ENCODE measurements around the gene CASZ1. TPM values are rescaled to one million over a fixed set of nuclear protein-coding genes. Genes with fewer than 3 reads are reported as not detected.

CASZ1 gene
- total RNA-seq, 1 experiment from 2014 or later, result 11.7 TPM

DNA sequence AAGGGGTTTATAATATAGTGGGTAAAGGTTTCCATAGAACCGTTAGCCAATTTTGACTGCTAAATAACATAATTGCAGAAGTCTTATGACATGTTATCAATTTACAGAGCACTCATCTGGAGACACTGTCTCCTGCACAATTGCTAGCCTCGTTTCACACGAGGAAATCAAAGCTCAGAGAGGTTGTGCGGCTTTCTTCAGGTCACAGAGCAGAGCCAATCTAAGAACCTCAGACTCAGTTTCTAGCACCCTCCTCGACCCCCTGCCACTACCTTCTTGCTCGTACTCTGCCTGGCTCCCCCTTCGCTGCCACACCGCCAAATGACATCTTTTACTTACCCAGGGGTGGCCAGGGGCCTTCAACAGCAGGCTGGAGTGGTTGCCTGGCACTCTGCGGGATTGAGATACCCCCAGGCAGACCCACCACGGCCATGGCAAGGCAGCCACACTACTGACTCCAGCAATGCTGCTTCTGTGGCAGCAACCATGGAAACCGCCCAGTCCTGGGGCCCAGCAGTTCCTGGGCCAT, 16.0 kb upstream of the CASZ1 start (continued):
- TF ChIP-seq MYBL2 (CRISPR knock-in tag; IDR thresholded peaks at IDR 0.05) (no peak), ZBTB21 (CRISPR knock-in tag; IDR thresholded peaks at IDR 0.05; ENCODE audit: borderline replicate concordance) (no peak)
- TF ChIP-seq, protein P1, sequence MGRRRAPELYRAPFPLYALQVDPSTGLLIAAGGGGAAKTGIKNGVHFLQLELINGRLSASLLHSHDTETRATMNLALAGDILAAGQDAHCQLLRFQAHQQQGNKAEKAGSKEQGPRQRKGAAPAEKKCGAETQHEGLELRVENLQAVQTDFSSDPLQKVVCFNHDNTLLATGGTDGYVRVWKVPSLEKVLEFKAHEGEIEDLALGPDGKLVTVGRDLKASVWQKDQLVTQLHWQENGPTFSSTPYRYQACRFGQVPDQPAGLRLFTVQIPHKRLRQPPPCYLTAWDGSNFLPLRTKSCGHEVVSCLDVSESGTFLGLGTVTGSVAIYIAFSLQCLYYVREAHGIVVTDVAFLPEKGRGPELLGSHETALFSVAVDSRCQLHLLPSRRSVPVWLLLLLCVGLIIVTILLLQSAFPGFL (CRISPR knock-in tag; IDR thresholded peaks at IDR 0.05; ENCODE audit: borderline replicate concordance), result no peak

DNA sequence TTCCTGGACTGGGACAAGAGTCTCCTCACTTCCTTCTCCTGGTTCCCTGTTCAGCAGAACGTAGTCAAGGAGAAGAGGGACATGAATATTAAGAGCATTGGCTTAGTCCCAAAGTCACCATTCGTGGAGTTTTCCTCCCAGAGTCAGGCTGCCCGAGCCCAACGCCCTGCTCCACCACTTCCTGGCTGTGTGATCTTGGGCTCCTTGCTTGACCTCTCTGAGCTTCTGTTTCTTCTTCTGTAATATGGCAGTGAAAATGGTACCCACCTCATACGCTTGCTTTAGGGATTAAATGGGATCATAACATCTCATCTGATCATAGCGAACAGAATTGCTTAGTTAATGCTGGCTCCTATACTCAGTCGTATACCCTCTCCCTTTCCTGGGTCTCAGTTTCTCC, 12.0 kb upstream of the CASZ1 start:
- H3K27ac Mint-ChIP-seq, result no peak overlapping the region
- no peaks in the 10 kb centered on the region for H3K9me3 Mint-ChIP-seq
- no peaks in the 10 kb centered on the region for H3K27me3 Mint-ChIP-seq (ENCODE audit: low read depth)
- H3K36me3 Mint-ChIP-seq, result no peaks in the 10 kb centered on the region
- POLR2A ChIA-PET, result no interaction called here
- ATAC-seq (no peak), DNase-seq (ENCODE audit: low spot score) (no peak)
- TF ChIP-seq, protein P2, sequence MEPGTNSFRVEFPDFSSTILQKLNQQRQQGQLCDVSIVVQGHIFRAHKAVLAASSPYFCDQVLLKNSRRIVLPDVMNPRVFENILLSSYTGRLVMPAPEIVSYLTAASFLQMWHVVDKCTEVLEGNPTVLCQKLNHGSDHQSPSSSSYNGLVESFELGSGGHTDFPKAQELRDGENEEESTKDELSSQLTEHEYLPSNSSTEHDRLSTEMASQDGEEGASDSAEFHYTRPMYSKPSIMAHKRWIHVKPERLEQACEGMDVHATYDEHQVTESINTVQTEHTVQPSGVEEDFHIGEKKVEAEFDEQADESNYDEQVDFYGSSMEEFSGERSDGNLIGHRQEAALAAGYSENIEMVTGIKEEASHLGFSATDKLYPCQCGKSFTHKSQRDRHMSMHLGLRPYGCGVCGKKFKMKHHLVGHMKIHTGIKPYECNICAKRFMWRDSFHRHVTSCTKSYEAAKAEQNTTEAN (CRISPR knock-in tag; IDR thresholded peaks at IDR 0.05), result no peak
- TF ChIP-seq, protein P3, sequence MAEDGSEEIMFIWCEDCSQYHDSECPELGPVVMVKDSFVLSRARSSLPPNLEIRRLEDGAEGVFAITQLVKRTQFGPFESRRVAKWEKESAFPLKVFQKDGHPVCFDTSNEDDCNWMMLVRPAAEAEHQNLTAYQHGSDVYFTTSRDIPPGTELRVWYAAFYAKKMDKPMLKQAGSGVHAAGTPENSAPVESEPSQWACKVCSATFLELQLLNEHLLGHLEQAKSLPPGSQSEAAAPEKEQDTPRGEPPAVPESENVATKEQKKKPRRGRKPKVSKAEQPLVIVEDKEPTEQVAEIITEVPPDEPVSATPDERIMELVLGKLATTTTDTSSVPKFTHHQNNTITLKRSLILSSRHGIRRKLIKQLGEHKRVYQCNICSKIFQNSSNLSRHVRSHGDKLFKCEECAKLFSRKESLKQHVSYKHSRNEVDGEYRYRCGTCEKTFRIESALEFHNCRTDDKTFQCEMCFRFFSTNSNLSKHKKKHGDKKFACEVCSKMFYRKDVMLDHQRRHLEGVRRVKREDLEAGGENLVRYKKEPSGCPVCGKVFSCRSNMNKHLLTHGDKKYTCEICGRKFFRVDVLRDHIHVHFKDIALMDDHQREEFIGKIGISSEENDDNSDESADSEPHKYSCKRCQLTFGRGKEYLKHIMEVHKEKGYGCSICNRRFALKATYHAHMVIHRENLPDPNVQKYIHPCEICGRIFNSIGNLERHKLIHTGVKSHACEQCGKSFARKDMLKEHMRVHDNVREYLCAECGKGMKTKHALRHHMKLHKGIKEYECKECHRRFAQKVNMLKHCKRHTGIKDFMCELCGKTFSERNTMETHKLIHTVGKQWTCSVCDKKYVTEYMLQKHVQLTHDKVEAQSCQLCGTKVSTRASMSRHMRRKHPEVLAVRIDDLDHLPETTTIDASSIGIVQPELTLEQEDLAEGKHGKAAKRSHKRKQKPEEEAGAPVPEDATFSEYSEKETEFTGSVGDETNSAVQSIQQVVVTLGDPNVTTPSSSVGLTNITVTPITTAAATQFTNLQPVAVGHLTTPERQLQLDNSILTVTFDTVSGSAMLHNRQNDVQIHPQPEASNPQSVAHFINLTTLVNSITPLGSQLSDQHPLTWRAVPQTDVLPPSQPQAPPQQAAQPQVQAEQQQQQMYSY (CRISPR knock-in tag; IDR thresholded peaks at IDR 0.05), result no peak
- TF ChIP-seq, protein P4, sequence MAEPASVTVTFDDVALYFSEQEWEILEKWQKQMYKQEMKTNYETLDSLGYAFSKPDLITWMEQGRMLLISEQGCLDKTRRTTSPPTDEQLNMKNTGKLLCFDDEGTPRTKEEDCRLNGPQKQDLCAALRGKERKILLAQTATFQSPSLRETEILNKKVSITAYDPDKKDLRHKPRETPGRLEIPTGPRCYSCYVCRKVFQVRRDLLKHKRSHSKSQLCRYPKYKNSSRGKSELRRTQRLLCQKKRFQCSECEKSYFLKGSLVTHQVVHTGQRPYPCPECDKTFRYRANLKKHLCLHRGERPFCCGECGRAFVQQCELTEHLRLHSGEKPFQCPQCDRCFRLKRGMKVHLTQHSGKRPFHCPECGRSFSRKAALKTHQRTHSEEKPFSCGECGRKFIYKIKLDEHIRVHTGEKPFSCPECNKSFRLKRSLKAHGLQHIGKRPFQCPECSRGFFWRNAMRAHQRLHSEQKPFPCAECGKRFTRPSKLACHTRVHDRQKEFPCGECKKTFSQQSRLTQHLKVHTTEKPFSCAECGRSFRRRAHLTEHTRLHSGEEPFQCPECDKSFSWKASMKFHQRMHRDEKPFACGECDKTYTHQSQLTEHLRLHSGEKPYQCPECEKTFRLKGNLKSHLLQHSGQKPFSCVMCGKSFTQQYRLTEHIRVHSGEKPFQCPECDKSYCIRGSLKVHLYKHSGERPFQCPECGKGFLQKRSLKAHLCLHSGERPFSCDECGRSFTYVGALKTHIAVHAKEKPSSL (CRISPR knock-in tag; conservative IDR thresholded peaks at IDR 0.05), result no peak
- TF ChIP-seq, protein P5, sequence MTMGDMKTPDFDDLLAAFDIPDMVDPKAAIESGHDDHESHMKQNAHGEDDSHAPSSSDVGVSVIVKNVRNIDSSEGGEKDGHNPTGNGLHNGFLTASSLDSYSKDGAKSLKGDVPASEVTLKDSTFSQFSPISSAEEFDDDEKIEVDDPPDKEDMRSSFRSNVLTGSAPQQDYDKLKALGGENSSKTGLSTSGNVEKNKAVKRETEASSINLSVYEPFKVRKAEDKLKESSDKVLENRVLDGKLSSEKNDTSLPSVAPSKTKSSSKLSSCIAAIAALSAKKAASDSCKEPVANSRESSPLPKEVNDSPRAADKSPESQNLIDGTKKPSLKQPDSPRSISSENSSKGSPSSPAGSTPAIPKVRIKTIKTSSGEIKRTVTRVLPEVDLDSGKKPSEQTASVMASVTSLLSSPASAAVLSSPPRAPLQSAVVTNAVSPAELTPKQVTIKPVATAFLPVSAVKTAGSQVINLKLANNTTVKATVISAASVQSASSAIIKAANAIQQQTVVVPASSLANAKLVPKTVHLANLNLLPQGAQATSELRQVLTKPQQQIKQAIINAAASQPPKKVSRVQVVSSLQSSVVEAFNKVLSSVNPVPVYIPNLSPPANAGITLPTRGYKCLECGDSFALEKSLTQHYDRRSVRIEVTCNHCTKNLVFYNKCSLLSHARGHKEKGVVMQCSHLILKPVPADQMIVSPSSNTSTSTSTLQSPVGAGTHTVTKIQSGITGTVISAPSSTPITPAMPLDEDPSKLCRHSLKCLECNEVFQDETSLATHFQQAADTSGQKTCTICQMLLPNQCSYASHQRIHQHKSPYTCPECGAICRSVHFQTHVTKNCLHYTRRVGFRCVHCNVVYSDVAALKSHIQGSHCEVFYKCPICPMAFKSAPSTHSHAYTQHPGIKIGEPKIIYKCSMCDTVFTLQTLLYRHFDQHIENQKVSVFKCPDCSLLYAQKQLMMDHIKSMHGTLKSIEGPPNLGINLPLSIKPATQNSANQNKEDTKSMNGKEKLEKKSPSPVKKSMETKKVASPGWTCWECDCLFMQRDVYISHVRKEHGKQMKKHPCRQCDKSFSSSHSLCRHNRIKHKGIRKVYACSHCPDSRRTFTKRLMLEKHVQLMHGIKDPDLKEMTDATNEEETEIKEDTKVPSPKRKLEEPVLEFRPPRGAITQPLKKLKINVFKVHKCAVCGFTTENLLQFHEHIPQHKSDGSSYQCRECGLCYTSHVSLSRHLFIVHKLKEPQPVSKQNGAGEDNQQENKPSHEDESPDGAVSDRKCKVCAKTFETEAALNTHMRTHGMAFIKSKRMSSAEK (CRISPR knock-in tag; IDR thresholded peaks at IDR 0.05; ENCODE audit: borderline replicate concordance), result no peak
- no peak for TF ChIP-seq NFATC4 (CRISPR knock-in tag; IDR thresholded peaks at IDR 0.05)
- TF ChIP-seq MYBL2 (CRISPR knock-in tag; IDR thresholded peaks at IDR 0.05), result no peak
- TF ChIP-seq, protein P6, sequence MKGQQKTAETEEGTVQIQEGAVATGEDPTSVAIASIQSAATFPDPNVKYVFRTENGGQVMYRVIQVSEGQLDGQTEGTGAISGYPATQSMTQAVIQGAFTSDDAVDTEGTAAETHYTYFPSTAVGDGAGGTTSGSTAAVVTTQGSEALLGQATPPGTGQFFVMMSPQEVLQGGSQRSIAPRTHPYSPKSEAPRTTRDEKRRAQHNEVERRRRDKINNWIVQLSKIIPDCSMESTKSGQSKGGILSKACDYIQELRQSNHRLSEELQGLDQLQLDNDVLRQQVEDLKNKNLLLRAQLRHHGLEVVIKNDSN (CRISPR knock-in tag; IDR thresholded peaks at IDR 0.05), result no peak
- no peak for TF ChIP-seq NFYB (CRISPR knock-in tag; conservative IDR thresholded peaks at IDR 0.05; ENCODE audit: low read depth)
- TF ChIP-seq ZNF219 (CRISPR knock-in tag; IDR thresholded peaks at IDR 0.05; ENCODE audit: borderline replicate concordance), result no peak
- TF ChIP-seq ESRRA (CRISPR knock-in tag; IDR thresholded peaks at IDR 0.05; ENCODE audit: borderline replicate concordance), result no peak
- CTCF ChIA-PET, result no interaction called here
- H3K4me1 Mint-ChIP-seq, result peaks cover 9% of the 10 kb centered on the region
- H3K4me3 Mint-ChIP-seq, result no peak overlapping the region

Data from WTC11 (cell line).